ENCODE results near the gene ANKMY2.
A peak's percentile ranks its signal among the peaks of the same experiment; 100 is the strongest.
"Not testable (repeated sequence)": the region's sequence is repeated elsewhere in the genome, so short reads cannot be mapped to it uniquely, and the experiment has no call there.

Gene ANKMY2

GRCh38 chr7:16670731-16671344 lies 25.3 kb upstream of the ANKMY2 start:
- no peaks in the 10 kb centered on the region for H3K27me3 ChIP-seq (ENCODE audit: insufficient read depth, low read length)
- H3K9ac ChIP-seq (ENCODE audit: low read depth, low read length), result no peak overlapping the region
- peaks cover 14% of the 10 kb centered on the region for H3K4me1 ChIP-seq (ENCODE audit: insufficient read depth, low read length)
- H3K9me3 ChIP-seq (ENCODE audit: insufficient read depth, low read depth, low read length), result no peaks in the 10 kb centered on the region
- H3K27ac ChIP-seq (ENCODE audit: low read length), result no peak overlapping the region
- H3K4me3 ChIP-seq (ENCODE audit: low read length), result no peak overlapping the region
- peaks cover 30% of the 10 kb centered on the region for H3K36me3 ChIP-seq (ENCODE audit: insufficient read depth, low read depth, low read length)

GRCh38 chr7:16670021-16670420 lies 24.5 kb upstream of the ANKMY2 start:
- Histone ChIP-seq H3K36me3 (ENCODE audit: insufficient read depth, low read depth, low read length) (peaks cover 27% of the 10 kb centered on the region), H3K4me3 (ENCODE audit: low read length) (no peak overlapping the region), H3K27me3 (ENCODE audit: insufficient read depth, low read length) (no peaks in the 10 kb centered on the region), H3K9ac (ENCODE audit: low read depth, low read length) (no peak overlapping the region), H3K9me3 (ENCODE audit: insufficient read depth, low read depth, low read length) (no peaks in the 10 kb centered on the region), H3K27ac (ENCODE audit: low read length) (no peak overlapping the region), H3K4me1 (ENCODE audit: insufficient read depth, low read length) (peaks cover 14% of the 10 kb centered on the region)

GRCh38 chr7:16669581-16669980 lies 24.0 kb upstream of the ANKMY2 start:
- H3K36me3 ChIP-seq (ENCODE audit: insufficient read depth, low read depth, low read length), result peaks cover 23% of the 10 kb centered on the region

GRCh38 chr7:16668978-16669377 lies 23.4 kb upstream of the ANKMY2 start:
- no peak overlapping the region for H3K9ac ChIP-seq (ENCODE audit: low read depth, low read length)
- no peak overlapping the region for H3K27ac ChIP-seq (ENCODE audit: low read length)
- H3K4me1 ChIP-seq (ENCODE audit: insufficient read depth, low read length), result peaks cover 14% of the 10 kb centered on the region
- H3K4me3 ChIP-seq (ENCODE audit: low read length), result no peak overlapping the region
- H3K36me3 ChIP-seq (ENCODE audit: insufficient read depth, low read depth, low read length), result peaks cover 18% of the 10 kb centered on the region
- H3K9me3 ChIP-seq (ENCODE audit: insufficient read depth, low read depth, low read length), result no peaks in the 10 kb centered on the region
- H3K27me3 ChIP-seq (ENCODE audit: insufficient read depth, low read length), result no peaks in the 10 kb centered on the region

More at GRCh38 chr7:16669581-16669980, 24.0 kb upstream of the ANKMY2 start:
- H3K27me3 ChIP-seq (ENCODE audit: insufficient read depth, low read length), result no peaks in the 10 kb centered on the region
- no peak overlapping the region for H3K9ac ChIP-seq (ENCODE audit: low read depth, low read length)
- H3K27ac ChIP-seq (ENCODE audit: low read length), result no peak overlapping the region
- H3K9me3 ChIP-seq (ENCODE audit: insufficient read depth, low read depth, low read length), result no peaks in the 10 kb centered on the region
- peaks cover 14% of the 10 kb centered on the region for H3K4me1 ChIP-seq (ENCODE audit: insufficient read depth, low read length)
- H3K4me3 ChIP-seq (ENCODE audit: low read length), result no peak overlapping the region

GRCh38 chr7:16668049-16668858 lies 22.7 kb upstream of the ANKMY2 start:
- no peak overlapping the region for H3K9ac ChIP-seq (ENCODE audit: low read depth, low read length)
- no peaks in the 10 kb centered on the region for H3K27me3 ChIP-seq (ENCODE audit: insufficient read depth, low read length)
- no peak overlapping the region for H3K27ac ChIP-seq (ENCODE audit: low read length)
- peaks cover 18% of the 10 kb centered on the region for H3K36me3 ChIP-seq (ENCODE audit: insufficient read depth, low read depth, low read length)
- peaks cover 14% of the 10 kb centered on the region for H3K4me1 ChIP-seq (ENCODE audit: insufficient read depth, low read length)
- no peaks in the 10 kb centered on the region for H3K9me3 ChIP-seq (ENCODE audit: insufficient read depth, low read depth, low read length)
- H3K4me3 ChIP-seq (ENCODE audit: low read length), result no peak overlapping the region

- H3K4me1 ChIP-seq (ENCODE audit: insufficient read depth, low read length), result peaks cover 16% of the 10 kb centered on the region
- no peaks in the 10 kb centered on the region for H3K9me3 ChIP-seq (ENCODE audit: insufficient read depth, low read depth, low read length)
- no peak overlapping the region for H3K4me3 ChIP-seq (ENCODE audit: low read length)
- no peak overlapping the region for H3K9ac ChIP-seq (ENCODE audit: low read depth, low read length)
- peaks cover 16% of the 10 kb centered on the region for H3K36me3 ChIP-seq (ENCODE audit: insufficient read depth, low read depth, low read length)
- H3K27ac ChIP-seq (ENCODE audit: low read length), result no peak overlapping the region
- no peaks in the 10 kb centered on the region for H3K27me3 ChIP-seq (ENCODE audit: insufficient read depth, low read length)
Measured at GRCh38 chr7:16667355-16667754, 21.8 kb upstream of the ANKMY2 start.

GRCh38 chr7:16661924-16662323 lies 16.4 kb upstream of the ANKMY2 start:
- peaks cover 21% of the 10 kb centered on the region for H3K4me1 ChIP-seq (ENCODE audit: insufficient read depth, low read length)
- no peaks in the 10 kb centered on the region for H3K27me3 ChIP-seq (ENCODE audit: insufficient read depth, low read length)

GRCh38 chr7:16660702-16661464 lies 15.3 kb upstream of the ANKMY2 start:
- Histone ChIP-seq H3K27ac (ENCODE audit: low read length) (peak overlapping the region; percentile 56), H3K9me3 (ENCODE audit: insufficient read depth, low read depth, low read length) (no peaks in the 10 kb centered on the region), H3K4me1 (ENCODE audit: insufficient read depth, low read length) (peaks cover 21% of the 10 kb centered on the region), H3K27me3 (ENCODE audit: insufficient read depth, low read length) (no peaks in the 10 kb centered on the region), H3K4me3 (ENCODE audit: low read length) (no peak overlapping the region), H3K9ac (ENCODE audit: low read depth, low read length) (no peak overlapping the region), H3K36me3 (ENCODE audit: insufficient read depth, low read depth, low read length) (peaks cover 6% of the 10 kb centered on the region; the same call in 1 of the 2 replicates)

More at GRCh38 chr7:16661924-16662323, 16.4 kb upstream of the ANKMY2 start:
- Histone ChIP-seq H3K27ac (ENCODE audit: low read length) (no peak overlapping the region), H3K4me3 (ENCODE audit: low read length) (no peak overlapping the region), H3K9ac (ENCODE audit: low read depth, low read length) (no peak overlapping the region), H3K9me3 (ENCODE audit: insufficient read depth, low read depth, low read length) (no peaks in the 10 kb centered on the region), H3K36me3 (ENCODE audit: insufficient read depth, low read depth, low read length) (peaks cover 9% of the 10 kb centered on the region; the same call in 1 of the 2 replicates)

- not testable (repeated sequence) for H3K27me3 ChIP-seq (ENCODE audit: insufficient read depth, low read length); H3K4me3 ChIP-seq (ENCODE audit: low read length); H3K36me3 ChIP-seq (ENCODE audit: insufficient read depth, low read depth, low read length); H3K27ac ChIP-seq (ENCODE audit: low read length); H3K9ac ChIP-seq (ENCODE audit: low read depth, low read length); H3K9me3 ChIP-seq (ENCODE audit: insufficient read depth, low read depth, low read length)
- peaks cover 21% of the 10 kb centered on the region for H3K4me1 ChIP-seq (ENCODE audit: insufficient read depth, low read length)
Measured at GRCh38 chr7:16659854-16660497, 14.4 kb upstream of the ANKMY2 start.

- Histone ChIP-seq H3K27me3 (ENCODE audit: insufficient read depth, low read length) (no peaks in the 10 kb centered on the region), H3K36me3 (ENCODE audit: insufficient read depth, low read depth, low read length) (no peaks in the 10 kb centered on the region), H3K27ac (ENCODE audit: low read length) (peak overlapping the region; percentile 28), H3K9me3 (ENCODE audit: insufficient read depth, low read depth, low read length) (no peaks in the 10 kb centered on the region), H3K4me1 (ENCODE audit: insufficient read depth, low read length) (peaks cover 21% of the 10 kb centered on the region), H3K4me3 (ENCODE audit: low read length) (peak overlapping the region; percentile 56), H3K9ac (ENCODE audit: low read depth, low read length) (no peak overlapping the region)
Measured at GRCh38 chr7:16657656-16658279, 12.2 kb upstream of the ANKMY2 start.

GRCh38 chr7:16656141-16656540 lies 10.6 kb upstream of the ANKMY2 start:
- no peak overlapping the region for H3K4me3 ChIP-seq (ENCODE audit: low read length)
- no peaks in the 10 kb centered on the region for H3K27me3 ChIP-seq (ENCODE audit: insufficient read depth, low read length)
- peaks cover 10% of the 10 kb centered on the region for H3K4me1 ChIP-seq (ENCODE audit: insufficient read depth, low read length)
- H3K27ac ChIP-seq (ENCODE audit: low read length), result no peak overlapping the region
- no peaks in the 10 kb centered on the region for H3K36me3 ChIP-seq (ENCODE audit: insufficient read depth, low read depth, low read length)
- no peaks in the 10 kb centered on the region for H3K9me3 ChIP-seq (ENCODE audit: insufficient read depth, low read depth, low read length)
- H3K9ac ChIP-seq (ENCODE audit: low read depth, low read length), result no peak overlapping the region

Data from iPS-20b (cell line).